ENCODE measurements around the gene CDHR2. TPM values are rescaled to one million over a fixed set of nuclear protein-coding genes. Genes with fewer than 3 reads are reported as not detected.

CDHR2 gene
- total RNA-seq, 2 donors from 2014 or later = 0.12 TPM; not detected in 1

- H3K4me1 ChIP-seq = peaks cover 0 to 21% of the 10 kb centered on the region in 2 donors
- H3K27ac ChIP-seq = no peak overlapping the region
- DNase-seq (ENCODE audit: low spot score) = no peak
- H3K36me3 ChIP-seq = no peaks in the 10 kb centered on the region
- no peak overlapping the region for H3K4me3 ChIP-seq
- H3K27me3 ChIP-seq = peaks cover 2 to 18% of the 10 kb centered on the region in 2 donors
- no peaks in the 10 kb centered on the region for H3K9me3 ChIP-seq
- TF ChIP-seq, protein P1, sequence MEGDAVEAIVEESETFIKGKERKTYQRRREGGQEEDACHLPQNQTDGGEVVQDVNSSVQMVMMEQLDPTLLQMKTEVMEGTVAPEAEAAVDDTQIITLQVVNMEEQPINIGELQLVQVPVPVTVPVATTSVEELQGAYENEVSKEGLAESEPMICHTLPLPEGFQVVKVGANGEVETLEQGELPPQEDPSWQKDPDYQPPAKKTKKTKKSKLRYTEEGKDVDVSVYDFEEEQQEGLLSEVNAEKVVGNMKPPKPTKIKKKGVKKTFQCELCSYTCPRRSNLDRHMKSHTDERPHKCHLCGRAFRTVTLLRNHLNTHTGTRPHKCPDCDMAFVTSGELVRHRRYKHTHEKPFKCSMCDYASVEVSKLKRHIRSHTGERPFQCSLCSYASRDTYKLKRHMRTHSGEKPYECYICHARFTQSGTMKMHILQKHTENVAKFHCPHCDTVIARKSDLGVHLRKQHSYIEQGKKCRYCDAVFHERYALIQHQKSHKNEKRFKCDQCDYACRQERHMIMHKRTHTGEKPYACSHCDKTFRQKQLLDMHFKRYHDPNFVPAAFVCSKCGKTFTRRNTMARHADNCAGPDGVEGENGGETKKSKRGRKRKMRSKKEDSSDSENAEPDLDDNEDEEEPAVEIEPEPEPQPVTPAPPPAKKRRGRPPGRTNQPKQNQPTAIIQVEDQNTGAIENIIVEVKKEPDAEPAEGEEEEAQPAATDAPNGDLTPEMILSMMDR (IDR thresholded peaks at IDR 0.05) = no peak
Measured at GRCh38 chr5:176633598-176633997, 84.5 kb downstream of the CDHR2 start.

GRCh38 chr5:176636426-176636825 lies 87.3 kb downstream of the CDHR2 start:
- no peaks in the 10 kb centered on the region for H3K27me3 ChIP-seq
- TF ChIP-seq, protein P1 (IDR thresholded peaks at IDR 0.05) = no peak
- H3K9me3 ChIP-seq = no peaks in the 10 kb centered on the region
- no peak overlapping the region for H3K4me3 ChIP-seq
- no peak overlapping the region for H3K27ac ChIP-seq
- no peak for DNase-seq (ENCODE audit: low spot score)
- H3K4me1 ChIP-seq = peaks cover 0 to 12% of the 10 kb centered on the region in 2 donors
- H3K36me3 ChIP-seq = no peaks in the 10 kb centered on the region

DNA sequence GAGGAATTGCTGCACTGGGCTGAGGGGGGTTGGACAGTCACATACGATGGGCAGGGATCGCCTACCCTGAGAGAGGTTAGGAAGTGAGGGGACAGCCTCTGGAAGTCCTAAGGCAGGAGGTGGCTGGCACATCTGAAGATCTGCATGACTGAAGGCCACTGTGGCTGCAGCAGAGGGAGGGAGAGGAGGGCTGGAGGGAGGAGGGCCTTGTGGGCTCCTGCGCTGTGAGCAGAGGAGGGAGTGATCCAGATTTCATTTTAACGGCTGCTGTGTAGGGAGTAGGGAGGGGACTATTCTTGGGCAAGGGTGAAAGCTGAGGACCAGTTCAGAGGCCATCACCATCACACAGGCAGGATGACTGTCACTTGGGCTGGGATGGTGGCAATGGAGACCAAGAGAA lies 88.4 kb downstream of the CDHR2 start:
- Histone ChIP-seq H3K4me3 (no peak overlapping the region), H3K4me1 (peaks cover 0 to 12% of the 10 kb centered on the region in 2 donors), H3K9me3 (no peaks in the 10 kb centered on the region), H3K27me3 (no peaks in the 10 kb centered on the region), H3K36me3 (no peaks in the 10 kb centered on the region), H3K27ac (no peak overlapping the region)
- DNase-seq (ENCODE audit: low spot score) = no peak
- TF ChIP-seq, protein P1 (IDR thresholded peaks at IDR 0.05) = no peak

DNA sequence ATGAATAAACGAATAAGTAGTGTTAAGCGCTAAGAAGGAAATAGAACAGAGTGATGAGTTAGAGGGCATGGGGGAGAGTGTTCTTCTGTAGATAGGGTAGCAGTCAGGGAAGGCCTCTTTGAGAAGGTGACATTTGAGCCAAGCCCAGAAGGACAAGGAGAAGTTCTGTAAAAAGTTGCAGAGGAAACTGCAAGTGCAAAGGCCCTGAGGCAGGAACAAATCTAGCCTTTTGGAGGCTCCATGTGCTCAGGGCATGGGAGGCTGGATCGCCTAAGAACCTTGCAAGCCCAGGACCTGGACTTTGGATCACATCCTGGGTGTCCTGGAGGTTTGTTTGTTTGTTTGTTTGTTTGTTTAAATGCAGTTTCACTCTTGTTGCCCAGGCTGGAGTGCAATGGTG lies 89.3 kb downstream of the CDHR2 start:
- no peak overlapping the region for H3K4me3 ChIP-seq
- H3K27me3 ChIP-seq = no peaks in the 10 kb centered on the region
- H3K36me3 ChIP-seq = no peaks in the 10 kb centered on the region
- no peak overlapping the region for H3K27ac ChIP-seq
- TF ChIP-seq, protein P1 (IDR thresholded peaks at IDR 0.05) = no peak
- no peaks in the 10 kb centered on the region for H3K9me3 ChIP-seq
- DNase-seq (ENCODE audit: low spot score) = no peak
- peaks cover 0 to 12% of the 10 kb centered on the region in 2 donors for H3K4me1 ChIP-seq

- Histone ChIP-seq H3K36me3 (no peaks in the 10 kb centered on the region), H3K9me3 (no peaks in the 10 kb centered on the region), H3K27ac (no peak overlapping the region), H3K4me1 (peaks cover 0 to 12% of the 10 kb centered on the region in 2 donors), H3K27me3 (no peaks in the 10 kb centered on the region), H3K4me3 (no peak overlapping the region)
- no peak for DNase-seq (ENCODE audit: low spot score)
- TF ChIP-seq, protein P1 (IDR thresholded peaks at IDR 0.05) = no peak
Measured at GRCh38 chr5:176639208-176639607, 90.1 kb downstream of the CDHR2 start.

DNA sequence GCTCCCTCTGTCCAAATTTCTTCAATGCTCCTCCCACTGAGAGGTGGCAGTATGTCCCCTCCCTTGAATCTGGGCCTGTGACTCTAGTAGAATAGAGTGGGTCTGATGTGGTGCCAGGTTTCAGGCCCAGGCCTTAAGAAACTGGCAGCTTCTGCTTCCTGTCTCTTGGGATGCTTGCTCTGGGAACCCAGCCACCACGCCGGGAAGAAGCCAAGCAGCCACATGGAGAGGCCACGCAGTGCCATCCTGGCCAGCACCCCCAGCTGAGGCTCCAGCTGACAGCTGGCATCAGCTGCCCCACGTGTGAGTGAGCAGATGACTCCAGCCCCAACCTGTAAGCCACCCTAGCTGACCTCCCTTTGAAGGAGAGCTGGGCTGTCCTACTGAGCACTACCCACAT lies 90.8 kb downstream of the CDHR2 start:
- Histone ChIP-seq H3K4me1 (peaks cover 0 to 12% of the 10 kb centered on the region in 2 donors), H3K36me3 (no peaks in the 10 kb centered on the region), H3K27me3 (no peaks in the 10 kb centered on the region), H3K9me3 (no peaks in the 10 kb centered on the region), H3K27ac (peak overlapping the region; percentile 2 to 12), H3K4me3 (no peak overlapping the region)
- TF ChIP-seq, protein P1 (IDR thresholded peaks at IDR 0.05) = no peak
- no peak for DNase-seq (ENCODE audit: low spot score)

All from right atrium auricular region (tissue), 2 donors.